ENCODE measurements around the gene KRTAP5-7. TPM values are rescaled to one million over a fixed set of nuclear protein-coding genes. Genes with fewer than 3 reads are reported as not detected.

KRTAP5-7 gene
- total RNA-seq, 3 donors from 2014 or later (not counting 1 experiment from before 2014, with no cell fraction given) = 0.19 to 0.25 TPM; not detected in 1

Other genes with a start within 250 kb of the KRTAP5-7 start
- 10 to 100 TPM; 12.5 to 18.1 (median 15.9) TPM for gene DHCR7, start 78.9 kb upstream of the KRTAP5-7 start, total RNA-seq
- 100 to 1,000 TPM; 134 to 156 (median 150) TPM for gene NADSYN1, start 74.1 kb upstream of the KRTAP5-7 start, total RNA-seq
- not detected for gene KRTAP5-8, start 10.8 kb downstream of the KRTAP5-7 start, total RNA-seq
- gene KRTAP5-9, start 21.2 kb downstream of the KRTAP5-7 start, total RNA-seq = under 1 TPM in 1 of 3 donors, not detected in 2; 0.31 TPM
- gene KRTAP5-10, start 38.3 kb downstream of the KRTAP5-7 start, total RNA-seq = not detected
- not detected for gene KRTAP5-11, start 55.6 kb downstream of the KRTAP5-7 start, total RNA-seq

Data from natural killer cell (primary cell).